ENCODE data around the gene FOXN1.

- TF ChIP-seq, protein P1, sequence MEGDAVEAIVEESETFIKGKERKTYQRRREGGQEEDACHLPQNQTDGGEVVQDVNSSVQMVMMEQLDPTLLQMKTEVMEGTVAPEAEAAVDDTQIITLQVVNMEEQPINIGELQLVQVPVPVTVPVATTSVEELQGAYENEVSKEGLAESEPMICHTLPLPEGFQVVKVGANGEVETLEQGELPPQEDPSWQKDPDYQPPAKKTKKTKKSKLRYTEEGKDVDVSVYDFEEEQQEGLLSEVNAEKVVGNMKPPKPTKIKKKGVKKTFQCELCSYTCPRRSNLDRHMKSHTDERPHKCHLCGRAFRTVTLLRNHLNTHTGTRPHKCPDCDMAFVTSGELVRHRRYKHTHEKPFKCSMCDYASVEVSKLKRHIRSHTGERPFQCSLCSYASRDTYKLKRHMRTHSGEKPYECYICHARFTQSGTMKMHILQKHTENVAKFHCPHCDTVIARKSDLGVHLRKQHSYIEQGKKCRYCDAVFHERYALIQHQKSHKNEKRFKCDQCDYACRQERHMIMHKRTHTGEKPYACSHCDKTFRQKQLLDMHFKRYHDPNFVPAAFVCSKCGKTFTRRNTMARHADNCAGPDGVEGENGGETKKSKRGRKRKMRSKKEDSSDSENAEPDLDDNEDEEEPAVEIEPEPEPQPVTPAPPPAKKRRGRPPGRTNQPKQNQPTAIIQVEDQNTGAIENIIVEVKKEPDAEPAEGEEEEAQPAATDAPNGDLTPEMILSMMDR (IDR thresholded peaks at IDR 0.05), result no peak
- TF ChIP-seq POLR2A (IDR thresholded peaks at IDR 0.05), result no peak
Observed at GRCh38 chr17:28519236-28519635, 13.1 kb downstream of the FOXN1 start.
